Stimulated activated CD4-positive, alpha-beta T cell treated with anti-CD3 and anti-CD28 coated beads, Interleukin-2, amount 100 ng/mL, for 24 hours (primary cell): ENCODE measurements around the gene ECE2.

Experiments
- DNase-seq, 2 donors: peaks; one replicate each; pipeline ENCODE4 v3.0.0-alpha.2; 2020

The ECE2 gene

GRCh38 chr3:184275961-184276910 is at the start of gene ECE2:
Gene ECE2 (plus strand): TSS chr3:184276022. CDS start chr3:184276154, 132 bp downstream.
- no peak for DNase-seq

- peak; percentile 57 to 58 for DNase-seq
Measured at GRCh38 chr3:184227481-184227935, 48.3 kb upstream of the ECE2 start.

- no peak for DNase-seq
Measured at GRCh38 chr3:184228376-184229137, 47.3 kb upstream of the ECE2 start.

GRCh38 chr3:184229394-184230080 is 46.3 kb upstream of the ECE2 start, which contains the start of gene VWA5B2:
Gene VWA5B2 (plus strand): TSS chr3:184229585. CDS start chr3:184230529, 944 bp downstream.
- peak; percentile 72 to 76 for DNase-seq

GRCh38 chr3:184230081-184230602 is 45.7 kb upstream of the ECE2 start:
- DNase-seq = no peak

- no peak for DNase-seq
Measured at GRCh38 chr3:184230603-184231528, 45.0 kb upstream of the ECE2 start.

- DNase-seq = no peak
Measured at GRCh38 chr3:184231671-184232070, 44.2 kb upstream of the ECE2 start.

GRCh38 chr3:184233127-184233843 is 42.5 kb upstream of the ECE2 start:
- DNase-seq = no peak

GRCh38 chr3:184234224-184234623 is 41.6 kb upstream of the ECE2 start:
- DNase-seq = no peak

- DNase-seq = no peak
Measured at GRCh38 chr3:184234671-184235380, 41.0 kb upstream of the ECE2 start.

- no peak for DNase-seq
Measured at GRCh38 chr3:184235381-184236032, 40.3 kb upstream of the ECE2 start.

- no peak for DNase-seq
Measured at GRCh38 chr3:184236033-184236410, 39.8 kb upstream of the ECE2 start.

GRCh38 chr3:184236636-184237035 is 39.2 kb upstream of the ECE2 start:
- DNase-seq = no peak

- no peak for DNase-seq
Measured at GRCh38 chr3:184237211-184237610, 38.6 kb upstream of the ECE2 start.

GRCh38 chr3:184237807-184238206 is 38.0 kb upstream of the ECE2 start:
- DNase-seq = no peak

GRCh38 chr3:184238246-184238818 is 37.5 kb upstream of the ECE2 start:
- no peak for DNase-seq

- no peak for DNase-seq
Measured at GRCh38 chr3:184239221-184239620, 36.6 kb upstream of the ECE2 start.

GRCh38 chr3:184239708-184240107 is 36.1 kb upstream of the ECE2 start:
- DNase-seq = no peak
